Measurements from ENCODE around the gene FYB1.

FYB1 gene

DNA sequence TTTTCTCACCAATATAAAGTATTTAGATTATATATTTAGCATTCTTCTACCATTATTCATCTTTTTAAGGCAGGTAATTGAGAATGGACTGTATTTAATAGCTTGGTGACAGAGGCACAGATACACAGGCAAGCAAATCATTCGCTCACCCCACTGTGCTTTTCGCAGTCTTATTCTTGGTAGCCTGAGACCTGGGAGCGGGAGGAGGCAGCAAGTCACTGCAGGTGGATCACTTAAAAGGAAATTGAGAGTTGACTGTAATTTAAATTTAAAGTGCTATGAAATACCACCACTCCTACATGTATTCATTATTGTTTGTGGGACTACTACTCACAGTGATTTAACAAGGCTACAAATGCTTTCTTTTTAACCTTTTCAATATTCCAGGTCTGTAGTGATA, 154.9 kb downstream of the FYB1 start:
- no peak for DNase-seq (ENCODE audit: low spot score)
- H3K4me1 Mint-ChIP-seq (ENCODE audit: low read depth) = peaks cover 30% of the 10 kb centered on the region
- H3K27ac Mint-ChIP-seq = no peak overlapping the region
- H3K27me3 Mint-ChIP-seq (ENCODE audit: low read depth) = no peaks in the 10 kb centered on the region
- H3K9me3 Mint-ChIP-seq = peaks cover 19% of the 10 kb centered on the region
- no peak overlapping the region for H3K4me3 Mint-ChIP-seq
- peaks cover 42% of the 10 kb centered on the region for H3K36me3 Mint-ChIP-seq (ENCODE audit: low read depth)

DNA sequence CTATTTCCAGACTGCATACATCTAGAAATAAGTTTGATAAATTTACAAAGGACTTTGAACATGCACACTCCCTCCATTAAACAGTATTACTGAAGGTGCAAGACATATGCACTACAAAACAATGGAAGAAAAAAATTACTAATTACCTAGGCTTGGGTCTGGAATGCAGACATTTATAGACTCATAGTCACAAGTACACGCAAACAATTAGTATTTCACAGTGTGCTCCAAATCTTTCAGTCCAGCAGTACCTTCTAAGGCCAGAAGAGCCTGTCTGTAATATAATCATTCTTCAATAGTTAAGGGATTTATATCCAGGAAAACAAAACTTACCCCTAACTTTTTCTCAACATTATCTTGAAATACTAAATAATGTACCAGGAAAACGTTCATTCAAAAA, 156.3 kb downstream of the FYB1 start:
- no peak for DNase-seq (ENCODE audit: low spot score)
- no peak overlapping the region for H3K27ac Mint-ChIP-seq
- H3K4me3 Mint-ChIP-seq = no peak overlapping the region
- peaks cover 39% of the 10 kb centered on the region for H3K4me1 Mint-ChIP-seq (ENCODE audit: low read depth)
- no peaks in the 10 kb centered on the region for H3K27me3 Mint-ChIP-seq (ENCODE audit: low read depth)
- peaks cover 31% of the 10 kb centered on the region for H3K36me3 Mint-ChIP-seq (ENCODE audit: low read depth)
- H3K9me3 Mint-ChIP-seq = peaks cover 14% of the 10 kb centered on the region

DNA sequence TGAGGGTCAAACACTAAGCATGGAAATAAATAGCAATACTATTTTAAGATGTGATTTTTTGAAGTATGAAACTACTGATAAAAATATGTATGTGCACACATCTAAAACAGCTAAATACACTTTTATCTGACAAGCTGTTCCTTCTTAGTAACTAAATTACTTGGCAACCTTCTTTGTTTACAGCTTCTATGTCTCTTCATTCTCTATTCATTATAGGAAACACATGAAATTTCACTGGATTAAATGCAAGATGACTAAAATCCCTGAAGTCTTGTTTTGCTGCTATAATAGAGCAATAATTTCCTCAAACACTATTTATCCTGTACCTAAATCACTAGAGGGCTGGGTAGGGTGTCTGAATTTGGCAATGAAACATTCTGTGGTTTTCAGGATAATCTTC, 156.8 kb downstream of the FYB1 start:
- H3K4me3 Mint-ChIP-seq = no peak overlapping the region
- no peak overlapping the region for H3K27ac Mint-ChIP-seq
- H3K9me3 Mint-ChIP-seq = peaks cover 11% of the 10 kb centered on the region
- H3K4me1 Mint-ChIP-seq (ENCODE audit: low read depth) = peaks cover 42% of the 10 kb centered on the region
- no peaks in the 10 kb centered on the region for H3K27me3 Mint-ChIP-seq (ENCODE audit: low read depth)
- DNase-seq (ENCODE audit: low spot score) = no peak
- peaks cover 25% of the 10 kb centered on the region for H3K36me3 Mint-ChIP-seq (ENCODE audit: low read depth)

DNA sequence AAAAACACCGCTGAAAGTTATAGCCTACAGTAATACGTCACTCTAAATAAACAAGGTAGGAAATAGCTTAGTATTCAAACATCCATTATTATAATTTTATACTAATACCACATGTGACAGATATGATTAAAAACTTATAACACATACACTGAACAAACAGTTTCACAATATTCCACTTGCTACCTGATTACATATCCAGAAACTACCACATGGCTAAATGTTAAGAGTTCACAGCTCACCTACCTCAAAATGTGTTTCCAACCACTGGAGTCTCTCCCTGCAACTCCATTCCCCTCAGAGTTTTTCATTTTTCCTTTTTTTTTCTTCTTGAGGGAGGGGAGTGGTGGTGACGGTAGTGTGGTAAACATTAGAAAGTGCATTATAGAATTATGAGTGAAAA, 157.3 kb downstream of the FYB1 start:
- Mint-ChIP-seq H3K4me3 (no peak overlapping the region), H3K4me1 (ENCODE audit: low read depth) (peaks cover 40% of the 10 kb centered on the region)

DNA sequence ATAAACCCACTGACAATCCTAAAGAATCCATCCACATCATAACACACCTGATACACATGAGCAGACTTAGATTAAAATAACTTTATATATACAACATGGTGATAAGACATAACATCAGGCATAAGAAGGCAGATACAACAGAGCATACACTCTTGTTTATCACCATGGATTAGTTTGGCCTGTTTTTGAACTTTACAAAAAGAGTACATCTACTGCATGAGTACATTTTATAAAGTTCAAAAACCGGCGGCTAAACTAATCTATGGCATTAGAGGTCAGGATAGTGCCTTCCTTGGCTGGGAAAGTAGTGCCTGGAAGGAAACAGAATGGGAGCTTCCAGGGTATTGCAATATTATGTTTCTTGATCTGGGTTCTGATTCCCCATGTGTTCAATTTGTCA, 160.3 kb downstream of the FYB1 start:
- H3K27ac Mint-ChIP-seq = no peak overlapping the region
- no peaks in the 10 kb centered on the region for H3K27me3 Mint-ChIP-seq (ENCODE audit: low read depth)
- H3K4me3 Mint-ChIP-seq = no peak overlapping the region
- no peak for DNase-seq (ENCODE audit: low spot score)
- no peaks in the 10 kb centered on the region for H3K9me3 Mint-ChIP-seq
- H3K36me3 Mint-ChIP-seq (ENCODE audit: low read depth) = peaks cover 3% of the 10 kb centered on the region
- peaks cover 45% of the 10 kb centered on the region for H3K4me1 Mint-ChIP-seq (ENCODE audit: low read depth)

More for the DNA sequence above, 157.3 kb downstream of the FYB1 start:
- no peak for DNase-seq (ENCODE audit: low spot score)
- Mint-ChIP-seq H3K9me3 (peaks cover 7% of the 10 kb centered on the region), H3K27ac (no peak overlapping the region), H3K27me3 (ENCODE audit: low read depth) (no peaks in the 10 kb centered on the region), H3K36me3 (ENCODE audit: low read depth) (peaks cover 21% of the 10 kb centered on the region)

DNA sequence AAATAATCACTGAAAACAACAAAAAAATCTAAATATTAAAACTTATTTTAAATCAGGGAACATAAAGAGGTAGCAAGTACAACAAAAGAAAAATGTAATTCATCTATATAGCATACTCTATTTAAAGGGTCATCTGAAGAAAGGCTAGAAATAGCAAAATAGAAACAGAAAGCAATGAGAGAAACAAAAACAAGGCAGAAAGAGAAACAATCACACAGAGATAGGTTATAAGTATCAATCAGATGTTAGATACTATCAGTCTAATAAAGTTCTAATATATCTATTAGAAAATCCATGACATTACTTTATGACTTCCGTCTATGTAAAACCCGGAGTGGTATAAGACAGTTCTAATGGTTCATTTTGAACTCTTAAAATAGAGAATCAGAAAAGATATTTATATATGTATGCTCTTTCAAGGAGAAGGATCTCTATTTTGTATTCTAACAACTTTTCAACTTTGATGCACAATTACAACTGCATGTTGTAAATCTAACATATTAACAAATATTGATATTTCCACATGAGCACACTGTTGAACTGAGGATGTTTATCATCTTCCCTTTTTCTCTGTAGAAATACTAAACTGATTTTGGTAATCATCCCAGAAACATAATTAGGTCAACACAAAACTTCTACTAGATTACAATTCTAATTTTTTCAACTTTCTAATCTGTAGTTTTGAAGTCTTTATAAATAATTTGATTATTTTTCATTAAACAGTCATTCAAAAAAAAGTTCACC, 161.0 kb downstream of the FYB1 start:
- Mint-ChIP-seq H3K27ac (peak overlapping the region; percentile 44), H3K9me3 (no peaks in the 10 kb centered on the region), H3K4me3 (peak overlapping the region; percentile 81), H3K36me3 (ENCODE audit: low read depth) (peaks cover 3% of the 10 kb centered on the region), H3K27me3 (ENCODE audit: low read depth) (no peaks in the 10 kb centered on the region), H3K4me1 (ENCODE audit: low read depth) (peaks cover 43% of the 10 kb centered on the region)
- DNase-seq (ENCODE audit: low spot score) = no peak

DNA sequence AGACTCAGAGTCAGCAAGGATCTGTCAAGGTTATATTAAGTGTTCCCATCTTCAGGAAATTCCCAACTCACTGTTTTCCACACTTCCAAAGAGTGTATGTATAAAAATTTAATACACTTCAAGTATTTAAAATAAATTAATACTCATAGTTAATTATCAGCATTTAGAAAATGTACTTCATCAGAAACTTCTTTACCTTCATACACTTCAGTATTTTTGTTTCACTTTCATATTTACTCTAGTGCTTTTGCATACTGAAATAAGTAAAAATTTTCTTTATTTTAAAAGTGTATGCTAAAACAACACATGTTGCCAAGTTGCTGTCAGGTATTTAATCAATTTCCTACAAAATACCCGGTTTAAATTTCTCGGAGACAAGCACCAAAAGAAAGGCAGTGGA, 161.6 kb downstream of the FYB1 start:
- peaks cover 40% of the 10 kb centered on the region for H3K4me1 Mint-ChIP-seq (ENCODE audit: low read depth)
- no peaks in the 10 kb centered on the region for H3K9me3 Mint-ChIP-seq
- no peaks in the 10 kb centered on the region for H3K27me3 Mint-ChIP-seq (ENCODE audit: low read depth)
- H3K4me3 Mint-ChIP-seq = peak overlapping the region; percentile 81
- peak overlapping the region; percentile 44 for H3K27ac Mint-ChIP-seq
- no peak for DNase-seq (ENCODE audit: low spot score)
- H3K36me3 Mint-ChIP-seq (ENCODE audit: low read depth) = peaks cover 3% of the 10 kb centered on the region

DNA sequence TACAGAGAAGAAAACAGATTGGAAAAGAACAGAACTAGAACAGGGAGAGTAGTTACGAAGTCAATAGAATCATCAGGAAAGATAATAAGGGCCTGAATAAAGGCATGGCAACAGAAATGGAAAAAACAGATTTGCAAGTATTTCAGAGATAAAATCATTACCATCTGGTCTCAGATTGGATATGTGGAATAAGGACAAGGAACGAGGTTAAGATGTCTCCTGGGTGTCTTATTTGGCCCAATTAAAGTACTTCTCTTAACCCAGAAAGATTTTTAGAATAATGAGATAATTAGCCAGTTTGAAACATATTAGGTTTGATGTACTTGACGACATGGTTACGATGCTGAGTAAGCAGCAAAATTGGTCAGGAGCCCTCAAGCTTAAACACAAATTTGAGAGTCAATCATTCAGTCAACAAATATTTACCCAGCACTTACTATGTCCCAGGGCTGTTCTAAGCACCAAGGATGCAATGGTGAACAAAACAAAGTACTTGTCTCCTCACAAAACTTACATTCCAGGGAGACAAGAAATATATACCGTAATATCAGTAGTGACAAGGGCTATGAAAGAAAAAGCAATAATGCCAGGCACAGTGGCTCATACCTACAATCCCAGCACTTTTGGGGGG, 163.5 kb downstream of the FYB1 start:
- H3K4me1 Mint-ChIP-seq (ENCODE audit: low read depth) = peaks cover 40% of the 10 kb centered on the region
- no peak overlapping the region for H3K4me3 Mint-ChIP-seq
- no peak for DNase-seq (ENCODE audit: low spot score)
- peaks cover 3% of the 10 kb centered on the region for H3K36me3 Mint-ChIP-seq (ENCODE audit: low read depth)
- no peak overlapping the region for H3K27ac Mint-ChIP-seq
- H3K27me3 Mint-ChIP-seq (ENCODE audit: low read depth) = no peaks in the 10 kb centered on the region
- no peaks in the 10 kb centered on the region for H3K9me3 Mint-ChIP-seq
